ENCODE measurements around the gene HLF.

HLF gene

DNA sequence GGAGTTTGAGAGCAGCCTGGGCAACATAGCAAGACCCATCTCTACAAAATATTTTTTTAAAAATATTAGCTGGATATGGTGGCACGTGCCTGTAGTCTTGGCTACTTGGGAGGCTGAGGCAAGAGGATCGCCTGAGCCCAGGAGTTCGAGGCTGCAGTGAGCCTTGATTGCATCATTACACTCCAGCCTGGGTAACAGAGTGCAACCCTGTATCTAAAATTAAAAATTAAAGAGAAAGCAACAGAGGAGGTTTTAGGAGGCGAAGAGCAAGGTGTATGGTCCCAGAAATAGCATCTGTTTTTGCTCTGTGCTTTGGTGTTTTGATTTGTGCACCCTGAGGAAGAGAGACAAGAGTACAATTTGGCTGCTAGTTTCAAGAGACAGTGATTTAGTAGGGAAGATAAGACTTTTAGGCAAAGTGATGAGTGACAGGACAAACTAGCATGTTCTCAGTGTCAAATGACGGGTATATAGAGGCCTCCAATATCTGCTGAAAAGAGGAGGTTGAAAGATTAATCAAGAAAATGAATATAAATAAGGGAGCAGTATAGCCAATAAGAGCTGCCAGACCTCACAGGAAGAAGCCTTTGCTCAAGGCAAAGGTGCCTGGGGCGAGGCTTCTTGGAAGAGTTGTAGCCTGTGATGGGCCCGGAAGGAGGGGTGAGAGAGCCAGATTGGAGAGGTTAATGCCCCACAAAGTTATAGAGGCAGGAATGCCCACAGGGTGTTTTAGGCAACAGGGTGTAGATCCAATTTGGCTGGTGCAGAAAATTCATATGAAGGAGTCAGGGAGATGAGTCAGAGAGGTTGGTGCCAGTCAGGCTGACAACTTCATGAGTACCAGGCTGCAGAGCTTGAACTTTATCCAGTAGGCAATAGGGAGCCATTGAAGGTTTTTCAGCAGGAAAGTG is 11.4 kb downstream of the HLF start:
- no peak for DNase-seq

DNA sequence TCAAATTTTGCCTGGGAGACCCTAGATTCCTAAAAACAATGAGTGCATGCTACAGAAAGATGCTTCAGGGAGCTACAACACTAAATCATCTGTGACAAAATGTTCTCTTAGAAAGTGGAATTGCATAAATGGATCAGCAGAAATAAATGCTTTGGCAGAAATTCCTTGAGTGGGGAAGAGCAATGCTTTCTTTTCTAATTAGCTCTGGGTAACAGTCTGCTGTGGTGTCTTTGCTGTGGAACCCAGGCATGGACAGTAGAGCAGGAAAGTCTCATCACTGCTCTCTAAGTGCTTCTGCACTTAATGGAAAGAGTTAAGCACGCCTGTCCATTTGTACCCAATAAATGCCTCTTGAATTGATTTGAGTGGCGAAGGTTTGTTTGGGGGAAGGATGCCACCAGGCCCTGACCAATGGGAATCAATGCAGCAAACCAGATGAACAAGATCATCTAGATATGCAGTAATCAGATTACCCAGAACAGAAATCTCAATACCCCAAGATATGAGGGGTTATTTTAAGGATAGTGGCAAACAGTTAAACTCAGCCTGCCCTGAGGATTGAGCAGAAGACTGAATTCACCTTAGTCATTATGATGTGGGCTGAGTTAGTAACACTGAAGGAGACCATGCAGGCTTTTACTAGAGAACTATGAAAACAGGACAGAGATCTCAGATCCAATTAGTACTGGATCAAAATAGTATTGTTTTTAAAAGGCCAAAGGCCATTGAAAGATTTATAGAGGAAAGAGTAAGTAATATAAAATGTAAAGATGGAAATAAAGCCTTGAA is 13.6 kb downstream of the HLF start:
- no peak for DNase-seq

DNA sequence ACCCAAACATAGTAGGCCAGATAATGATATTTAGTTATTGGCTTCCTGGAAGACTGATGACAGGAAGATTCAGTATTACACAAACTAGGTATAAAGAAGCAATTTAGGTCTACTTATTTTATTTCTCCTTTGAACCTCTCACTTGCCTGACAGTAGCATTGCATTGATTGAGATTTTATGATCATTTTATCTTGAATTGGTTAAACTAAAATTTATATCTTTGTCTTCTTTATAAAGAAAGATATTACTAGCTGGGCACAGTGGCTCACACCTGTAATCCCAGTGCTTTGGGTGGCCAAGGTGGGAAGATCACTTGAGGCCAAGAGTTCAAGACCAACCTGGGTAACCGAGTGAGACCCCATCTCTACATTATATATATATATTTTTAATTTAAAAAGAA is 14.4 kb downstream of the HLF start:
- no peak for DNase-seq

DNA sequence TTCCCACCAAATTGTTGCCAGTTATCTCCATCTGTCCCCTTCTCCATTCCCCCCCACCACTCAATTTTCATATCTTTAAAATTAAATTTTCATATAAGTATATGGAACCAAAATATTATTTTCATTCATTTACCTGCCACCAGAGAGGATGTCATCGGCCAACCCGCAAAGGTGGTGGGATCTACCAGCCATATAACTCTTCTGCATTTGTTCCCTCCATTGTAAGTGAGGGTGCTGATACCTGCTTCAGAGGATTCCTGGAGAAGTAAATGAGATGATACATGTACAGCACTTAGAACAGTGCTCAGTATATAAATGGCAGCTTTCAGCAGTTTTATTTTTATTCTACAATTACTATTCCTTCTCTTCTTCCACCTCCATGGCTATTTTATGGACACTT is 15.0 kb downstream of the HLF start:
- no peak for DNase-seq

DNA sequence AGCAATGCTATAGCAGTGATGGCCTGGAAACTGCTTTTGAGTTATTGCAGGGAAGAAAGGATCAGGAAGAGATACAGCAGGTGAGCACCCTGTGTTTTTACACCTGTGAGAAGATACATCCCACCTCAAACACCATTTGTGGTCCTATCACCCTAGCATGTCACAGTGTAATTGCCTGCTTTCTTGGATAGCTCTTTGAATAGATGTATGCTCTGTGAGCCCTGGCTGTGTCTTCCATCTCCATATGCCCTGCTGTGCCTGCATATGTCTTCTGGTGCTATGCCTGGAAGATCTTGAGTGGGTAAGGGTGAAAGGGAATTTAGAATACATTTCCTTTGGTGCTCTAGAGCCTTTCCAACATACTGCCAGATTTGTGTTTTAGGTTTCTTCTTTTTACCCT is 15.5 kb downstream of the HLF start:
- DNase-seq = no peak

DNA sequence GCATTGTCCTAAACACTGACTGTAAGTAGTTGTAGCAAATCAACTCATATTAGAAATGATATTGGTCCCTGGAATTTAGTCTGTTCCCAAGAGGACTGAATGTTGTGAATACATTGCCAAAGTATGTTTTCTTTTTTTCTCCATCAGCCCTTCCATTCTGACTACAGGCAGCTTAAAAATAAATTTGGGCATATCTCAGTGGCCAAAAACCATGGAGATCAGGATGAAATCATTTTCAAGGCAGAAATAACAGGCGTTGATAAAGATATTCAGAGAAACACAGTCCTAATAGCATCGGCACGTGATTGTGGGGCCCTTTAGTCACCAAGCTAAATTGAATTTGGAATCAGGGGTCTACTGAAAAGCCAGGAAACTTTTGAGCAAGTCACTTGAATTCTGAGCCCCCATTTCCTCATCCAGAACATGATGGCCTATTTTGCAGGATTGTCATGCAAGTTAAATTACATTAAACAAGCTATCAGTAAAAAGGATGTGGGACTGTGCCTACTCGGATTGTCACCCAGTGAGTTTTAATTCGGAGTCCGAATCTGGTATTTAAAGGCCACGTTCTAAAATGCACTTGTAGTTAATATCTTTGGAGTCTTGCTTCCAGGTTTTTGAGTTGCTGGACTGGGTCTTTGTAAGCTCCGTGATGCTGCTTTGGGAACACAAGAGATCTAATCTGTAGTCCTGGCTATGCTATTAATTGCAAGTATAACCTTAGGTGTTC is 17.1 kb downstream of the HLF start:
- DNase-seq = no peak

DNA sequence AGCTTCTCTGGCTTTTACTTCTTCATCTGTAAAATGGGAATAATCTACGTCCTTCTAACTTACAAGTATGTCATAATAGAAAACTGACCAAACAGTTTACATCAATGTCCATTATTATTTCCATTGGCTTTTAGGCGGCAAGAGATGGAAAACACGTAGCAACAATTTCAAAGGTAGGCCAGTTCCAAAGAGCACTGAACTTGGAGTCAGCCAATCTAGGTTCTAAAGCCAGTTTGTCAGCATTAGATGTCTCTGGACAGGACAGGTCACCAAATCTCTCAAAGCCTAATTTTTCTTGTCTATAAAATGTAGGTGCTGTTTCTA is 17.6 kb downstream of the HLF start:
- no peak for DNase-seq

DNA sequence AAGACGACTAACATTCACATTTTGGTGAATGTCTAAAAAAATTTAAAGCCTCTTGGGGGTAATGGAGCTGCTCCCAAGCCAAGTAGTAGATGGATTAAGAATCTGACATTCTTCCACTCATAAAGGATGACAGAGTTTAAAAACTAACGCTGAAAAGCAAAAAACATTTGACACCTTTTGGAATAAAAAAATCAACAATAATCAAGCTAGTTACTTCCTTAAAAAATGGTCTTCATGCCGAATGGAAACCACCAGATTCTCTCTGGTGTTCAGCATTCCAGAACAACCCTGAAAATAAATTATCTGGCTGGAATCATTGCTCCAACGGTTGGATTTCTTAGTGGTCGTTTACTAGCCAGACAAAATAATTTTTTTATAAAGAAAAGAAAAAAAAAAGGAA is 18.0 kb downstream of the HLF start:
- no peak for DNase-seq

DNA sequence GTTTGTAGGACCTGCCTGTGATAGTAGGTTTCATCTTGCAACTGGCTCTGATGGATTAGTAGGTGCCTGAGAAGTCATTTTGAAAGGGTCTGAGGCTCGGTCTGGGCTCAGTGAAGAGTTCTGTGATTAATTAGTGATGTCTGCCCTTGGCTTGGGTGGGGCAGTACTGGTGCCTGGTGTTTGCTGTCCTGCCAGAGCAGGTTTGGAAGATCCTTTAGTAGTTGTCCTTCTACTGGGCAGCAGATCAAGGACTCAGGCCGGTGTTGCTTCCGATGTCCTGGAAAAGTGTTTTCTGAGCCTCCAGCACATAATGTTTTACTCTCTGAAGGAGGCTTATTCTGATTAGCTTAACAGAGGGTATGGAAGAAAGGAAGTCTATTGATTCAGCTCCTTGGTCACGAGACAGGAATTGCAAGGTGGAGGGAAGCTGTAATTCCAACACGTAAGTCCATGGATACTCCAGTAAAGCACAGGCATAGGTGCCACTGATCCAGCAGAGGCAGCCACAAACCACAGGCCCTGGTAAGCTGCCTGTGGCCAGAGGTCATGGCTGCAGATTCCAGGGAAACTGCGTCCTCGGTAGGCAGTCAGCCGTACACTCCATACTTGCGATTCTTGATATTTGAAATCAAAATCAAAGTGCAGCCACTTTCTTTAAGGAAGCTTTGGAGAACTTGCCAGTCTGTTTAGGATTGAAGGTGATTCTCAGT is 18.7 kb downstream of the HLF start:
- no peak for DNase-seq

DNA sequence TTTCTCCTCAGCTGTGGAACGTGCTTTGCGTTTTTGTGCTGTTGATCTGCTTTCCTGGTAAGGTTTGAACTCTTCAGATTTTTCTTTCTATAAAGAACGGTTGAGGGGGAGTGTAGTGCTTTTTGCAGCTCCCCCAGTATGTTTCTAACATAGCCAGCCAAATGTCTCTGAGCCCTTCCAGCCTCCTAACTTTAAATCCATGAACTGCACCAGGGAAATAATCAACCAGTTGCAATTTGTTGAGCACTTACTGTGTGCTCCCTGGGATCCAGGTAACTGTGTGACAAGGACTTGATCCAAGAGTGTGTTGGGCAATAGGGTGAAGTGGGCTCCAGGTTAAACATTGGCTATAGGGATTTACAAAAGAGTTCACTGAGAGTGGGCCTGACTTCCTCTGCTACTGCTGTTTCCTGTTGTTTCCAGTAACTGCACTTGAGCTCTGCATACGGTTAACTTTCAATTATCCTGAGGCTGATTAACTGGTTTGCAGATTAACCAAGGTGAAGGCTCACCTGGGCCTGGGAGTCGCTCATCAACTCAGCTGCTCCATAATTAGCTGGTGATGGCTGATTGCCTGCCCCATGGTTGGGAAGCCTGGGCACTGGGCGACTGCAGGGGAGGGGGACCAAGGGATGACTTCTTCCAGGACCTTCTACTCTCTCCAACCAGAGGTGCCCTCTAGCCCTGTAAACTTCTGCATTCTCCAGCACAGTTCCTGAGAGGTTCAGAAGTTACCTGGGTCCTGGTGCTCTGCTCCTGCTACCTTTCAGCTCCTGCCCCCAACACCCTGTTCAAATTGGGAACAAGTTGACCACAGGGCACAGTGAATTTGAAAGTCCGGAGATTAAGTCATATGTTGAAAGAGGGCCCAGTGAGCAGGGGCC is 19.5 kb downstream of the HLF start:
- DNase-seq = no peak

DNA sequence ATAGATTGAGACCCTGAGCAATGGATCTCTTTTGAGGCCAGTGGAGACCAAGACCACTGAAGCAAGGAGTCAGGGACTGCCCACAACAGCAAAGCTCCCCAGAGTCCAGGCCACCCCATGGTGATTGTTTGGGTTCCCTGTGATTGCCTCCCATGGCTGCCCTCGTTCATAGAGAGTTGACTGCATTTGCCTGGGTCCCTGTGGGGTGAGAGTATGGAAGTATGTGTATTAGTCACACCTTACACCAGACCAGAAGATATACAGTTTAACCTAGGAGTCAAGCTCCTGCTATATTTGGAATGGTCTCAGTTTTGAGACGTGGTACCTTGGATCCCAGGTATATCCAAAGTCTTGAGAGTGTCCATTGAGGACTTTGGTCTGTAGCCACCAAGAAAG is 20.2 kb downstream of the HLF start:
- no peak for DNase-seq

DNA sequence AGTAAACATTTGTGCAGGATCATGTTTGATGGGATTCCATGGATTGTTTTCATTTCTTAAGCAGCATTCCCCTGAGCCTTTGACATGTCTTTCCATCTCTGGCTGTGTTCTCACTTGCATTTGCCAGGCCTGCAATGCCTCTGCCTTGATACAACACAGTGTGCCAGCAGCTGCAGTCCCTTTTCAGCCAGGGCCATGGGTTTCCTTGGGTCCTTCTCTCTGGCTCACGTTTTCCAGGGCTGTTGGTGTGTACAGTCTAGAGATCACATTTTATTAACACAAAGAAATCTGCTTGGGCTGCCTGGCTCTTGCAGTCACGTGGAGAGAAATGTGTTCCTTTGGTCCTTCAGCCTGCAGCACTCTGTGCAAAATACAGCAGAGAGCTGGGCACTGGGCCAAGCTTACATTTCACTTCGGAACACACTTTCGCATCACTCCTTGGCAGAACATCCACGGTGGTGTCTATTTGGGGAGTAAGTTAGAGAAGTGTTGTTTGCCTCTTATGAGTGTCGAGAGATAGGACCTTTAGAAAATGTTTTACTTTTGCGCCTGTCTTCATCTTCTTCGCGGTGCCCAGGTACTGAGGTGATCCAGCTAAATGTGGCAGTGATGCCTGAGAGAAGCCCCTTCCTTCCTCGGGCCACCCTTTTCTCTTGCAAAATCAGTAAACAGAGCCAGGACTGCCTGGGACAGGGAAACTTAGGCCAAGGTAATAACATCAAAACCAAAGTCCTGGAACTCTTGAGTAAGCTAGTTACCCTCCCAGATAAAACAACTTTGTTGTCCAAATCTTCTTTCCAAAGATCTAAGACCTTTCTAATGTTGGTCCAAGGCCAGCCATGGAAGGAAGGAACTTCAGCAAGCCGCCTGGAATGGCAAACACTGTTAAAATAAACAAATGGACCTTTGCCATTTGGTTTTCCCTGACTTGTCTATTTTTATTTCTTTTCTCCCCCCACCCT is 20.9 kb downstream of the HLF start:
- DNase-seq = no peak

DNA sequence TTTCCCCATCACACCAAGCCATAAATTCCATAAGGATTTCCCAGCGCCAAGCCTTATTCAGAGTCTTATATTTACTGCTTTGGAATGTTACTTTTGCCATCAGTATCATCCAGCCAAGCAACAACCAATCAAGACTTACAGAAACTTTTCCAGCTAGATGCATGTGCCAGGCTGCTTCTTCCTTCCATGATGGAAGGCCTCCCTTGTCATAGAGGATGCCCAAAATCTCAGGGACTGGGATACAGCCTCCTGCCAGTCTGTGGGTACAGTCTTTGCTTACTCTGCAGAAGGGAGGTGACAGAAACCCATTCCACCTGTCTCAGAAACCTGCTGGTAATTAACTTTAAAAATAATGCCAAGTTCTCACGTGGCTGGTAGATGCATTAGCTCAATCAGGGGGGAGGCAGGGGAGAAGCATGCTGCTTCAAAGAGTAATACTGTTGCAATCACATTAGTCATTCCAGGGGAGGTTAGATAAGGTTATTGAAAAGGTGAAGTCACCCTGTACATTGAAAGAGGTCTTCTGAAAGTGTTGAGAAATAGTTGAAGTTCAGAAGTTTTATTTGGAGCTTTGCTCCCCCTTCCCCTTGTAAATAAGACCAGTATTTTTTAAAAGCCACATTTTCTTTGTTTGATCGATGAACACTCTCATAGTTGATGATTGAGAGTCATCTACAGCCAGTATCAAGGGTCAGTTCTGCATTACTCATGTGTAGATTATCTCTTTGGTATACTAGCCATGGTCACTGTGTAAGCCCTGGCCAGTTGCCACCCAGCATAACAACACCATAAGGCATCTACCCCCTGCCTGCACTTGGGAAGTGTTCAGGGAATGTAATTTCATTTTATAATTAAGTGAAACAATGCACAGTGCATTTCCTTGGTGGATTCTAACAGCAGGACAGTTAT is 22.2 kb downstream of the HLF start:
- DNase-seq = no peak

DNA sequence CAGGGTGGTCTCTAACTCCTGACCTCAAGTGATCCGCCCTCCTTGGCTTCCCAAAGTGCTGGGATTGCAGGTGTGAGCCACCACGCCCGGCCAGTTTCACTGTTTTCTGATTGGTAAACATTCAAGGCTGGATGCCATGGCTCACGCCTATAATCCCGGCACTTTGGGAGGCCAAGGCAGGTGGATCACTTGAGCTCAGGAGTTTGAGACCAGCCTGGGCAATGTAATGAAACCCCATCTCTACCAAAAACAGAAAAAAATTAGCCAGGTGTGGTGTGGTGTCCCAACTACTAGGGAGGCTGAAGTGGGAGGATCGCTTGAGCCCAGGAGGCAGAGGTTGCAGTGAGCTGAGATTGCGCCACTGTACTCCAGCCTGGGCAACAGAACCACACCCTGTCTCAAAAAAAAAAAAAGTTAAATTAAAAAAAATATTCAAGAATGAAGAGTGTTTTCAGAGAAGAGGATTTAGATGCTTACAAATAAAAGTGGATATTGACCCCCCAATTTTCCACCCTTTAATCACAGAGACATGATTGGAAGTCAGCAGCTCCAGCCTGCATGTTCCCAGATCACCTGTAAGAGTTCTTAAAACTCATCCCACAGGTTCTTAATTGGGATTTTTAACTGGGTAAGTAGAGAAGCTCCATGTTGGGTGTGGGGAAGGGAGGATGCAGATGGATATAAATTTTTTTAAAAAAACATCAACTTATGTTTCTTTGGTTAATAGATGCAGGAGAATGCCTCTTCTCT is 23.8 kb downstream of the HLF start:
- DNase-seq = no peak

DNA sequence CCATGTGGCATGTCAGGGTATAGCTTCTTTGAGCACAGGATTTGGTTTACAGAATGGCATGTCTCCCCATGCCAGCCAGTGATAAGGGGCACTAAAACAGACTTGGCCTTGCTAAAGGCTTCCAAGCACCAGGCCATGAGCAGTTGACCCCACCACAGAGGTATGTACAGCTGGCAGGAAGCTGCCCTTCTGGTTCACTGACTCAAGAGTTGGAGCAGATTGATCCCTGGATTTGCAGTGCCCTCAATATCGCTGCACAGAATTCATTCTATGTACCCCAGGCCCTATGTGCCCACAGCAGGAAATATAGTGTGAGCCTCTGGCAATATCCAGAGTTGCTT is 24.3 kb downstream of the HLF start:
- no peak for DNase-seq

DNA sequence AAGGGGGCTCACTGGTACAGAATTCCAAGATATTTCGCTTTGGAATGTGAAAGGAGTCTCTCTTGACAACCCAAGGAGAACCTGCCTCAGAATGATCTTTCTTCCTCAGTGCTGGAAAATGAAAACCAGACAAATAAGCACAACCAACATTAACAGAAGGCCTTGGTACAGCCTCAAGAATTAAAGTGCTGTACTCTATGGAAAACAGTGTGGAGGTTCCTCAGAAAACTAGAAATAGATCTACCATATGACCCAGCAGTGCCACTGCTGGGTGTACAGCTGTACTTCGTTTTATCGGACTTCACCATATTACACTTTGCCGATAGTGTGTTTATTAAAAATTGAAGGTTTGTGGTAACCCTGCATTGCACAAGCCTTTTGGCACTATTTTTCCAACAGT is 25.2 kb downstream of the HLF start:
- DNase-seq = no peak

DNA sequence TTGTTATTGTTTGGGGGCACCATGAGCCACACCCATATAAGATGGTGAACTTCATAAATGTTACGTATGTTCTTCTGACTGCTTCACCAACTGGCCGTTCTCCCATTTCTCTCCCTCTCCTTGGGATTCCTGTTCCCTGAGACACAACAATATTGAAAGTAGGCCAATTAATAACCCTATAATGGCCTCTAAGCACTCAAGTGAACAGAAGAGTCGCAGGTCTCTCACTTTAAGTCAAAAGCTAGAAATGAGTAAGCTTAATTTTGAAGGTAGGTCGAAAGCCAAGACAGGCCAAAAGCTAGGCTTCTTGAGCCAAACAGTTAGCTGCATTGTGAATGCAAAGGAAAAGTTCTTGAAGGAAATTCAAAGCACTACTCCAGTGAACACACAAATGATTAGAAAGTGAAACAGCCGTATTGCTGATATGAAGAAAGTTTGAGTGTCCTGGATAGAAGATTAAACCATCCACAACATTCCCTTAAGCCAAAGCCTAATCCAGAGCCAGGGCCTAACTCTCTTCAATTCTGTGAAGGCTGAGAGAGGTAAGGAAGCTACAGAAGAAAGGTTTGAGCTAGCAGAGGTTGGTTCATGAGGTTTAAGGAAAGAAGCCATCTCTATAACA is 25.8 kb downstream of the HLF start:
- no peak for DNase-seq

DNA sequence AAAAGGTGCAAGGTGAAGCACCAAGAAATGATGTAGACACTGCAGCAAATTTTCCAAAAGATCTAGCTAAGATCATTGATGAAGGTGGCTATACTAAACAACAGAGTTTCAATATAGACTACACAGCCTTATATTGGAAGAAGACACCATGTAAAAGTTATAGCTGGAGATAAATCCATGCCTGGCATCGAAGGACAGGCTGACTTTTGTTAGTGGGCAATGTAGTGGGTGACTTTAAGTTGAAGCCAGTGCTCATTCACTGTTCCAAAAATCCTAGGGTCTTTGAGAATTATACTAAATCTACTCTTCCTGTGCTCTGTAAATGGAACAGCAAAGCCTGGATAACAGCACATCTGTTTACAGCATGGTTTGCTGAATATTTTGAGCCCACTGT is 26.4 kb downstream of the HLF start:
- DNase-seq = no peak

DNA sequence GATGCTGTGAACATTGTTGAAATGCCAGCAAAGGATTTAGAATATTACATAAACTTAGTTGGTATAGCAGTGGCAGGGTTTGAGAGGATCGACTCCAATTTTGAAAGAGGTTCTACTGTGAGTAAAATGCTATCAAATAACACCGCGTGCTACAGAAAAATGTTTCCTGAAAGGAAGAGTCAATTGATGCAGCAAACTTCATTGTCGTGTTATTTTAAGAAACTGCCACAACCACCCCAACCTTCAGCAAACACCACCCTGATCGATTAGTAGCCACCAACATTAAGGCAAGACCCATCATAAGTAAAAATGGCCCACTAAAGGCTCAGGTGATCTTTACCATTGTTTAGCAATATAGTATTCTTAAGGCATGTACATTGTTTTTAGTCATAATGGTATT is 27.3 kb downstream of the HLF start:
- DNase-seq = no peak

Data from NCI-H187 treated with DMSO at 0.1 percent for 48 hours (cell line).